ENCODE results near the gene LRIT3. TPM values are rescaled to one million over a fixed set of nuclear protein-coding genes. Genes with fewer than 3 reads are reported as not detected.
A peak's percentile ranks its signal among the peaks of the same experiment; 100 is the strongest.

Gene LRIT3
- under 1 TPM; 0.37 to 0.64 (median 0.59) TPM for polyA plus RNA-seq (ENCODE audit: insufficient read depth in 1 of 5, insufficient read length in 5 of 5, low replicate concordance in 1 of 5)
- long read RNA-seq, donor 1: 0 reads
- long read RNA-seq, donor 2: 0 reads
- long read RNA-seq, donor 3: 0 reads
- long read RNA-seq, donor 4: 0 reads
- long read RNA-seq, donor 5: 0 reads
- long read RNA-seq, donor 6: 0 reads
- long read RNA-seq, donor 7: 0 reads
- long read RNA-seq, donor 8: 0 reads

GRCh38 chr4:109847896-109848442 is at the start of gene LRIT3:
Gene LRIT3, plus strand, starts transcription at chr4:109848107. Its CDS starts 95 bp downstream, at chr4:109848202.
- no peak for DNase-seq

GRCh38 chr4:109798866-109799265 is 49.0 kb upstream of the LRIT3 start:
- DNase-seq: no peak

GRCh38 chr4:109801099-109801789 is 46.7 kb upstream of the LRIT3 start:
- DNase-seq: no peak

- DNase-seq: peak; percentile 23 to 34
Observed at GRCh38 chr4:109801895-109802319, 46.0 kb upstream of the LRIT3 start, which contains the start of gene CFI. Gene CFI, minus strand, starts transcription at chr4:109801999. Its CDS starts 28 bp downstream, at chr4:109801971.

GRCh38 chr4:109803924-109804571 is 43.9 kb upstream of the LRIT3 start:
- no peak for DNase-seq

GRCh38 chr4:109809655-109810054 is 38.3 kb upstream of the LRIT3 start:
- DNase-seq: no peak

- DNase-seq: no peak
Observed at GRCh38 chr4:109810552-109811387, 37.1 kb upstream of the LRIT3 start.

GRCh38 chr4:109811707-109812106 is 36.2 kb upstream of the LRIT3 start:
- DNase-seq: no peak

GRCh38 chr4:109815151-109816081 is 32.5 kb upstream of the LRIT3 start, which contains the start of gene GAR1:
Gene GAR1, plus strand, starts transcription at chr4:109815762. Its CDS starts 403 bp downstream, at chr4:109816165.
- DNase-seq: peak; percentile 91 to 92

GRCh38 chr4:109816082-109816442 is 31.8 kb upstream of the LRIT3 start:
- DNase-seq: no peak

- DNase-seq: no peak
Observed at GRCh38 chr4:109816894-109817293, 31.0 kb upstream of the LRIT3 start.

- DNase-seq: no peak
Observed at GRCh38 chr4:109818268-109818667, 29.6 kb upstream of the LRIT3 start.

GRCh38 chr4:109820563-109820962 is 27.3 kb upstream of the LRIT3 start:
- DNase-seq: no peak

- no peak for DNase-seq
Observed at GRCh38 chr4:109821185-109821584, 26.7 kb upstream of the LRIT3 start.

GRCh38 chr4:109826719-109827118 is 21.2 kb upstream of the LRIT3 start:
- no peak for DNase-seq

- DNase-seq: no peak
Observed at GRCh38 chr4:109827672-109828071, 20.2 kb upstream of the LRIT3 start, which contains the start of gene RRH. Gene RRH, plus strand, starts transcription at chr4:109827972. Its CDS starts 56 bp downstream, at chr4:109828028.

- no peak for DNase-seq
Observed at GRCh38 chr4:109833756-109834155, 14.2 kb upstream of the LRIT3 start.

GRCh38 chr4:109836985-109837384 is 10.9 kb upstream of the LRIT3 start:
- DNase-seq: no peak

GRCh38 chr4:109846395-109847098 is 1.4 kb upstream of the LRIT3 start:
- no peak for DNase-seq

- DNase-seq: no peak
Observed at GRCh38 chr4:109848501-109848900, 594 bp downstream of the LRIT3 start.

Measured in right lung (tissue), 10 donors.